ENCODE results near the gene ELF1. TPM values are rescaled to one million over a fixed set of nuclear protein-coding genes. Genes with fewer than 3 reads are reported as not detected.
"Not testable (repeated sequence)": the region's sequence is repeated elsewhere in the genome, so short reads cannot be mapped to it uniquely, and the experiment has no call there.

Gene ELF1
- total RNA-seq, 2 donors from 2014 or later = 62.0 to 86.2 TPM

- H3K9me3 Mint-ChIP-seq = no peaks in the 10 kb centered on the region
These were observed 37.2 kb downstream of the ELF1 start for GRCh38 chr13:40981949-40982348.

GRCh38 chr13:40981361-40981760 lies 37.8 kb downstream of the ELF1 start:
- peak overlapping the region; percentile 98 to 100 for H3K27ac Mint-ChIP-seq
- ATAC-seq (peak; percentile 25 to 48), DNase-seq (ENCODE audit: low spot score in 2 of 2) (no peak)
- peaks cover 5 to 22% of the 10 kb centered on the region in 2 donors for H3K36me3 Mint-ChIP-seq
- no peaks in the 10 kb centered on the region for H3K9me3 Mint-ChIP-seq

More at GRCh38 chr13:40981949-40982348, 37.2 kb downstream of the ELF1 start:
- ATAC-seq = no peak
- Mint-ChIP-seq H3K36me3 (peaks cover 5 to 22% of the 10 kb centered on the region in 2 donors), H3K27ac (peak overlapping the region; percentile 98 to 100)
- DNase-seq (ENCODE audit: low spot score in 2 of 2) = no peak

GRCh38 chr13:40980461-40980860 lies 38.7 kb downstream of the ELF1 start:
- peak; percentile 18 to 44 for ATAC-seq
- peak overlapping the region; percentile 98 to 100 for H3K27ac Mint-ChIP-seq
- no peak for DNase-seq (ENCODE audit: low spot score in 2 of 2)
- H3K36me3 Mint-ChIP-seq = peaks cover 5 to 22% of the 10 kb centered on the region in 2 donors
- H3K9me3 Mint-ChIP-seq = no peaks in the 10 kb centered on the region

DNA sequence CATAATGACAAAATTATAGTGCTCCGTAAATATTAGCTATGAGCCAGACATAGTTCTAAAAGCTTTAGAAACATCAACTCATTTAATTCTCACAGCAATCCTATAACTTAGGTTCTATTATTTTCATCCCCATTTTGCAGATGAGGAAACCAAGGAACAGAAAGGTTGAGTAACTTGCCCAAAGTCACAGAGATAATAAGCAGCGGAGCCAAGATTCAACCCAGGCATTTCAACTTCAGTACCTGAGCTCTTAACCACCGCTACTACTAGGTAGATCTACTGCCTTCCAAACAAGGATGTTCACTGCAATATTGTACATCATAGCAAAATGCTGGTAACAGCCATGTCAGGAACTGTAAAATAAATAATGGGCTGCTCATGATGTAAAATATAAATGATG lies 39.9 kb downstream of the ELF1 start:
- Mint-ChIP-seq H3K9me3 (no peaks in the 10 kb centered on the region), H3K36me3 (peaks cover 5 to 22% of the 10 kb centered on the region in 2 donors), H3K27ac (peak overlapping the region; percentile 89 to 98)
- DNase-seq (ENCODE audit: low spot score in 2 of 2) (no peak), ATAC-seq (no peak)

- Mint-ChIP-seq H3K36me3 (peaks cover 5 to 22% of the 10 kb centered on the region in 2 donors), H3K27ac (peak overlapping the region; percentile 91 to 92)
- DNase-seq (ENCODE audit: low spot score in 2 of 2); H3K9me3 Mint-ChIP-seq; ATAC-seq: not testable (repeated sequence)
These were observed 41.0 kb downstream of the ELF1 start for GRCh38 chr13:40978109-40978508.

DNA sequence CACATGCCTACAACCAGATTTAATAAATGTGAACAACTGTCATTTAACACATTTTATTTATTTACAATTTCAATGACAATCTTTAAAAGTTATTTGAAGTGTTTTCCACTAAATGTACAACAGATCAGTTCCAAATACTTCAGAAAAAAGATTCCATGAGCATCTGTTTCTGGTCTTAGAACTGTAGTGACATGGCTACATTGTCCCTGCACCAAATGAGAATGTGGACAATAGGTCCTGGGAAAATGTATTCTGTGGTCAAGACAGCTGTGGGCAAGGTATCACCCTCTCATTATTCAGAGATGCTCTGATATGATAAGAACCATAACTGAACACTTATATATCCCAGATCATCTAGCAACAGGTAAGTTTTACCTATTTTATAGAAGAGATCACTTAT lies 43.7 kb downstream of the ELF1 start:
- Mint-ChIP-seq H3K9me3 (no peaks in the 10 kb centered on the region), H3K36me3 (peaks cover 0 to 10% of the 10 kb centered on the region in 2 donors), H3K27ac (peak overlapping the region; percentile 76 to 91)
- ATAC-seq = no peak
- no peak for DNase-seq (ENCODE audit: low spot score in 2 of 2)

DNA sequence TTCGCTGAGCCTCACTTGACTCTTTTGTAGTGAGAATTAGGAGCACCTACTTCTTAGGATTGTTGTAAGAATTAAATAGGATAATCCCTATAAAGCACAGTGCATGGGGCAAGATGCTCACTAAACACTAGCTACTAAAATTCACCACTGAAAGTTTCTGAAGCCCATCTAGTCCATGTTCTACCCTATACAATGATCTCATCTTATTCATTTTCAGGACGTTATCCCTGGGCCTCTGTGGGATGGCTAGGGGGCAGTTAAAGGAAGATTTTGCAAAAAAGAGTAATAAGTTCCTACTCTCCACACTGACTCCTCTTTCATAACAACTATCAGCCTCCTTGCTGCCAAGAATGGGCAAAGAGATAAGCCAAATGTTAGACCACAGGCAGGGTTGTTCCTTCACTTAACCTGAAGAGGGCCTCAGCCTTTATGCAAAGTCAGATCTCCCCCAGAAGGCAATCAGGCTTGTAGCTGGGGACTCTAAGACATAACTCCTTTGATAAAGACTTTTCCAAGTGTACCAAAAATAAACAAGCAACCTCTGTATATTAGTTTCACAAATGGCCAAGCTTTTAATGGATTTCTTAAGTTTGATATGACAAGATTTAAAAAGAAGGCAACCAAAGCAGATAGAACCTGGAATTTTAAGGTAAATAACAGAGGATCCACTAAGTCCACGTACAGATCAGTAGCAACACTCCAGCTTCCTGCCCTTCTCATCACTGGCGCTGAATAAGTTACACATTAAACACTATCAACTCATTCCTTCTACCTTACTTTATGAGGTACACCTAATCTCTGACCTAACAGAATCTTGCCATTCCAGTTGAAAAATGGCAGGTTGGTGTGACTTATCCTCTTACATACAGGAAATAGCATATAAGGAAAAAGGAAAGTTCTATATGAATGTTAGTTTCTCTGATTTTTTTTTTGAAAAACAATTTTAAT lies 44.4 kb downstream of the ELF1 start:
- peak overlapping the region; percentile 56 to 91 for H3K27ac Mint-ChIP-seq

GRCh38 chr13:40973409-40973808 lies 45.7 kb downstream of the ELF1 start:
- H3K27ac Mint-ChIP-seq = peak overlapping the region; percentile 41 to 70
- H3K36me3 Mint-ChIP-seq = peaks cover 0 to 9% of the 10 kb centered on the region in 2 donors
- no peaks in the 10 kb centered on the region for H3K9me3 Mint-ChIP-seq
- DNase-seq (ENCODE audit: low spot score in 2 of 2) = no peak
- no peak for ATAC-seq

More for the DNA sequence above, 44.4 kb downstream of the ELF1 start:
- Mint-ChIP-seq H3K36me3 (peaks cover 0 to 10% of the 10 kb centered on the region in 2 donors), H3K9me3 (no peaks in the 10 kb centered on the region)
- ATAC-seq = peak; percentile 61 to 82
- no peak for DNase-seq (ENCODE audit: low spot score in 2 of 2)

DNA sequence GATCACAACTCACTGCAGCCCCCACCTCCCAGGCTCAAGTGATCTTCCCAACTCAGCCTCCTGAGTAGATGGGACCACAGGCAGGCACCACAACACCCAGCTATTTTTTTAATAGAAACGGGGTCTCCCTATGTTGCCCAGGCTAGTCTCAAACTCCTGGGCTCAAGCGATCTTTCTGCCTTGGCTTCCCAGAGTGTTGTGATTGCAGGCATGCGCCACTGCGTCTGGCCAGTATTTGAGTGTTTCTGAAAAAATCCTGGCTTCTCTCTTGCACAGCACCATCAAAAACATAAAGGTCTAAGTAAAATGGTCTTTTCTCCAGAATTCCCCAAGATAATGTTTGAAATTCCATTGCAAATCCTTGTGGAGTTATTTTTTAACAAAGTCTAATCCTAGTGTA lies 47.8 kb downstream of the ELF1 start:
- H3K27ac Mint-ChIP-seq = peak overlapping the region; percentile 33 to 84
- no peak for DNase-seq (ENCODE audit: low spot score in 2 of 2)

DNA sequence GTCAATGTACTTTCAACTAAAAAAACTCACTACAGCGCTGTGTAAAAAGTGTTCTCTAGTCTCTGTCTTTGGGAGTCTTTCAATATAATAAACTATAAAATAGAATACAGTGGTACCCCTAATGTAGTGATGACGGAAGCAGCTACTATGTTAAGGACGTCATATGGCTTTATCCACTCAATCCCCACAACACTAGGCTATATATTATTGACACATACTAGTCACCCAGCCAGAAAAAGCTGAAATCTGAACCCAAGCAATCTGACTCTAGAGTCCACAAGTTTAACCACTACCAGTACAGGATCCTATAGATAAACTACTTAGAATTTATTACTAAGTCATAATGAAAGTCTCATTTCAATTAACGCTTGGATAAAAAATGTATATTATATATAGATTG lies 48.3 kb downstream of the ELF1 start:
- Mint-ChIP-seq H3K9me3 (no peaks in the 10 kb centered on the region), H3K36me3 (no peaks in the 10 kb centered on the region), H3K27ac (no peak overlapping the region)
- DNase-seq (ENCODE audit: low spot score in 2 of 2) (no peak), ATAC-seq (no peak)

More for the DNA sequence above, 47.8 kb downstream of the ELF1 start:
- ATAC-seq = no peak
- Mint-ChIP-seq H3K9me3 (no peaks in the 10 kb centered on the region), H3K36me3 (no peaks in the 10 kb centered on the region)

DNA sequence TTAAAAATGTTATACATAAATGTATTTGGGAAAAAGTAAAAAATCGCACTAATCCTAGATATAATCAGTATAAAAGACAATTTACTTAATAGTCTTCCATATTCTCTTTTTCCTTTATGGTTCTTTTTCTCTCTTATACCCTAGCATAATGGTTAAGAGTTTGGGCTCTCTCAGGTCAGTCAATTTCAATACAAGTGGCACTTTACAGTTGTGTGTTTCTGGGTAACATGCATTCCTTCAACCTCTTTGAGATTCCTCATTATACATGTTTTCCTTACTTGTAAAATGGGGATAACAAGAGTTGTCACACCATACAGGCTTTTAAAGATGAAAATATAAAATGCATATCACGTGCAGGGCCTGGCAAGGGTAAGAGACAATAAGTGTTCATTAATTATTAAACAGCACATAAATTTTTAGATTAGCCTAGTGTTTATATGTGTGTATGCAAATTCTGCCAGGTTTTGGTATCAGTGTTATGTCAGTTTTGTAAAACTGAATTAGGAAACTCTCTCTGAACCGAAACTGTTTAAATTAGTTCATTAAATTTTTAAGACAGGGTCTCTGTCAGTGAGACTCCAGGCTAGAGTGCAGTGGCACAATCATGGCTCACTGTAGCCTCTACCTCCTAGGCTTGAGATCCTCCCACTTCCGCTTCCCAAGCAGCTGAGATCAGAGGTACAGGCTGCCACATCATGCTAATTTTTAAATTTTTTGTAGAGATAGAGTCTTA lies 49.8 kb downstream of the ELF1 start:
- Mint-ChIP-seq H3K27ac (peak overlapping the region in 1 of 2 donors; percentile 60), H3K36me3 (no peaks in the 10 kb centered on the region), H3K9me3 (no peaks in the 10 kb centered on the region)
- DNase-seq (ENCODE audit: low spot score in 2 of 2) (no peak), ATAC-seq (peak; percentile 53 to 81)

DNA sequence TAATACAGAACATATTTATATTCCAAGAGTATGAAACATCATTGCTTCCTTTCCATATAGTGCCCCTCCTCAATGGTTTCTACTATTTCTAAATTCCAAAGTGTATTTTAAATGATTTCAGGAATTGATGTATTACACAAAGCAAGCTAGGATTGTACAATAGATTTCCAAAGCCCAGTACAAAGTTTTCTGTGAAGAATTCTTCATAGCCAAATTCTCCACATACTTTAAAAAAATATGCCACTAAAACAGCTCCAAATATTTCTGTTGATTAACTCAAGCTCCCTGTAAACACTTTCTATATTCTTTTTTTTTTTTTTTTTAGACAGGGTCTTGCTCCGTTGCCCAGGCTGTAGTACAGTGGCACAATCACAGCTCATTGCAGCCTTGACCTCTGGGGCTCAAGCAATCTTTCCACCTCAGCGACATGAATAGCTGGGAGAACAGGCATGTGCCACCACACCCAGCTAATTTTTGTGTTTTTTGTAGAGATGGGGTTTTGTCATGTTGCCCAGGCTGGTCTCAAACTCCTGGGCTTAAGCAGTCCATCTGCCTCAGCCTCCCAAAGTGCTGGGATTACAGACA lies 50.6 kb downstream of the ELF1 start:
- H3K27ac Mint-ChIP-seq = no peak overlapping the region
- DNase-seq (ENCODE audit: low spot score in 2 of 2) (no peak), ATAC-seq (no peak)
- no peaks in the 10 kb centered on the region for H3K36me3 Mint-ChIP-seq
- H3K9me3 Mint-ChIP-seq = no peaks in the 10 kb centered on the region

- H3K27ac Mint-ChIP-seq = no peak overlapping the region
- no peak for ATAC-seq
- H3K36me3 Mint-ChIP-seq = no peaks in the 10 kb centered on the region
- no peak for DNase-seq (ENCODE audit: low spot score in 2 of 2)
- H3K9me3 Mint-ChIP-seq = no peaks in the 10 kb centered on the region
These were observed 52.8 kb downstream of the ELF1 start for GRCh38 chr13:40966298-40966697.

DNA sequence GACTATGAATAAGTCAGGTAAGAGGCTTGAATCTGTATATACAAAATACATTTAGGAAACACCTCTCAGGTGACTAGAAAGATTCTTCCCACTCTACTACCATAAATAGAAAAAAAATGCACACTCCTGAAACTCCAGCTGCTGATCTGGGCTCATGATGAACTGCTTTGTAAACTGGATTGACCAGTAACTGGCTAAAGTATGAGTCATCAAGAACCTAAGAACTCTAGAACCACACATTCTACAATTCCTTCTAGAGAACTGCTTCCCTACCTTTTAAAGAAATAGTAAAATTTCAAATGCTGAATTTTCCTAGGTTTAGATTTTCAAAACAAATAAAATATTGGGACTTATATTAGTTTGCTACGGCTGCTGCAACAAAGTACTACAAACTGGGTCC lies 55.2 kb downstream of the ELF1 start:
- H3K9me3 Mint-ChIP-seq = no peaks in the 10 kb centered on the region
- H3K27ac Mint-ChIP-seq = peak overlapping the region in 1 of 2 donors; percentile 67
- DNase-seq (ENCODE audit: low spot score in 2 of 2) (no peak), ATAC-seq (peak; percentile 69 to 72)
- H3K36me3 Mint-ChIP-seq = peaks cover under 1 to 1% of the 10 kb centered on the region in 2 donors

GRCh38 chr13:40961826-40962225 lies 57.3 kb downstream of the ELF1 start:
- H3K36me3 Mint-ChIP-seq = peaks cover 17 to 22% of the 10 kb centered on the region in 2 donors
- H3K27ac Mint-ChIP-seq = peak overlapping the region; percentile 29 to 65
- peak; percentile 39 to 68 for ATAC-seq
- no peaks in the 10 kb centered on the region for H3K9me3 Mint-ChIP-seq
- no peak for DNase-seq (ENCODE audit: low spot score in 2 of 2)

- no peaks in the 10 kb centered on the region for H3K9me3 Mint-ChIP-seq
- peaks cover 17 to 29% of the 10 kb centered on the region in 2 donors for H3K36me3 Mint-ChIP-seq
- DNase-seq (ENCODE audit: low spot score in 2 of 2) = no peak
- ATAC-seq = no peak
- H3K27ac Mint-ChIP-seq = peak overlapping the region; percentile 16 to 65
These were observed 57.9 kb downstream of the ELF1 start for GRCh38 chr13:40961214-40961613.

GRCh38 chr13:40960716-40961115 lies 58.4 kb downstream of the ELF1 start:
- Mint-ChIP-seq H3K9me3 (no peaks in the 10 kb centered on the region), H3K27ac (no peak overlapping the region), H3K36me3 (peaks cover 17 to 31% of the 10 kb centered on the region in 2 donors)
- DNase-seq (ENCODE audit: low spot score in 2 of 2) (no peak), ATAC-seq (no peak)
